Type B pancreatic cell (in vitro differentiated cells): ENCODE measurements around the gene MOV10. TPM values are rescaled to one million over a fixed set of nuclear protein-coding genes. Genes with fewer than 3 reads are reported as not detected.
A peak's percentile ranks its signal among the peaks of the same experiment; 100 is the strongest.

ENCODE experiments used
- DNase-seq: peaks from one replicate; pipeline ENCODE4 v3.0.0; 2021; ENCODE audit warnings: mixed read lengths; ENCODE audit not compliant: unreplicated experiment; ENCODE audit errors: extremely low spot score
- H3K27ac Mint-ChIP-seq: 2 replicates; pipeline ENCODE4 v1.8.0; 2021; ENCODE audit warnings: mild to moderate bottlenecking, mixed read lengths
- H3K27me3 Mint-ChIP-seq: 2 replicates; pipeline ENCODE4 v1.8.0; 2021; ENCODE audit warnings: mixed read lengths
- H3K36me3 Mint-ChIP-seq: 2 replicates; pipeline ENCODE4 v1.8.0; 2021; ENCODE audit warnings: mixed read lengths
- H3K4me1 Mint-ChIP-seq: one replicate; pipeline ENCODE4 v1.8.0; 2021; ENCODE audit warnings: mixed read lengths; ENCODE audit not compliant: unreplicated experiment
- H3K4me3 Mint-ChIP-seq: 2 replicates; pipeline ENCODE4 v1.8.0; 2021; ENCODE audit warnings: mild to moderate bottlenecking, mixed read lengths
- H3K9me3 Mint-ChIP-seq: 2 replicates; pipeline ENCODE4 v1.8.0; 2021; ENCODE audit warnings: mixed read lengths
- total RNA-seq: library from RNA; stranded (reverse); gene quantifications from 2 replicates; pipeline ENCODE4 v1.2.1, GENCODE V29; 2021; ENCODE audit warnings: low replicate concordance
- TF ChIP-seq, protein P1 (sequence below): fragments of 200-600 bp; sonication (generic); conservative IDR thresholded peaks from 2 replicates; pipeline ENCODE4 v1.5.0; 2021; ENCODE audit warnings: antibody characterized with exemption, mild to moderate bottlenecking

Gene MOV10
- total RNA-seq, 1 donor from 2014 or later = 113 TPM

DNA sequence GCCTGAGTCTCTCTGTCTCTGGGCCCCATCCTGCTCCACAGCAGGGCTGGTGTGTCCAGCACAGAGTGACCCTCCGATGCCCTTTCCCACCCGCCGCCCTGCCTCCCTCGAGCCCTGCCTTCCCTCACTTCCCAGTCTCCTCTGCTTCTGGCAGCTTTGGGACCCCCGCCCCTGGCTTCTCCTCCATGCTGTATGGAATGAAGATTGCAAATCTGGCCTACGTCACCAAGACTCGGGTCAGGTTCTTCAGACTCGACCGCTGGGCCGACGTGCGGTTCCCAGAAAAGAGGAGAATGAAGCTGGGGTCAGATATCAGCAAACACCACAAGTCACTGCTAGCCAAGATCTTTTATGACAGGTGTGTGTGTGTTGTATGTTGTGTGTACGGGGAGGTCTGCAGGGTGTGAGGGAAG is 14.3 kb downstream of the MOV10 start:
- no peak for DNase-seq
- Mint-ChIP-seq H3K27me3 (no peaks in the 10 kb centered on the region), H3K9me3 (no peaks in the 10 kb centered on the region), H3K27ac (peak overlapping the region; percentile 68), H3K36me3 (peaks cover 22% of the 10 kb centered on the region), H3K4me3 (no peak overlapping the region), H3K4me1 (peaks cover 24% of the 10 kb centered on the region)
- TF ChIP-seq, protein P1, sequence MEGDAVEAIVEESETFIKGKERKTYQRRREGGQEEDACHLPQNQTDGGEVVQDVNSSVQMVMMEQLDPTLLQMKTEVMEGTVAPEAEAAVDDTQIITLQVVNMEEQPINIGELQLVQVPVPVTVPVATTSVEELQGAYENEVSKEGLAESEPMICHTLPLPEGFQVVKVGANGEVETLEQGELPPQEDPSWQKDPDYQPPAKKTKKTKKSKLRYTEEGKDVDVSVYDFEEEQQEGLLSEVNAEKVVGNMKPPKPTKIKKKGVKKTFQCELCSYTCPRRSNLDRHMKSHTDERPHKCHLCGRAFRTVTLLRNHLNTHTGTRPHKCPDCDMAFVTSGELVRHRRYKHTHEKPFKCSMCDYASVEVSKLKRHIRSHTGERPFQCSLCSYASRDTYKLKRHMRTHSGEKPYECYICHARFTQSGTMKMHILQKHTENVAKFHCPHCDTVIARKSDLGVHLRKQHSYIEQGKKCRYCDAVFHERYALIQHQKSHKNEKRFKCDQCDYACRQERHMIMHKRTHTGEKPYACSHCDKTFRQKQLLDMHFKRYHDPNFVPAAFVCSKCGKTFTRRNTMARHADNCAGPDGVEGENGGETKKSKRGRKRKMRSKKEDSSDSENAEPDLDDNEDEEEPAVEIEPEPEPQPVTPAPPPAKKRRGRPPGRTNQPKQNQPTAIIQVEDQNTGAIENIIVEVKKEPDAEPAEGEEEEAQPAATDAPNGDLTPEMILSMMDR = no peak

GRCh38 chr1:112689196-112689841 is 14.9 kb downstream of the MOV10 start:
- no peak overlapping the region for H3K4me3 Mint-ChIP-seq
- H3K27ac Mint-ChIP-seq = peak overlapping the region; percentile 68
- H3K36me3 Mint-ChIP-seq = peaks cover 22% of the 10 kb centered on the region
- H3K9me3 Mint-ChIP-seq = no peaks in the 10 kb centered on the region
- TF ChIP-seq, protein P1 = no peak
- H3K27me3 Mint-ChIP-seq = no peaks in the 10 kb centered on the region
- H3K4me1 Mint-ChIP-seq = peaks cover 24% of the 10 kb centered on the region
- no peak for DNase-seq

- H3K4me1 Mint-ChIP-seq = peaks cover 24% of the 10 kb centered on the region
- H3K27me3 Mint-ChIP-seq = no peaks in the 10 kb centered on the region
- H3K9me3 Mint-ChIP-seq = no peaks in the 10 kb centered on the region
- peaks cover 22% of the 10 kb centered on the region for H3K36me3 Mint-ChIP-seq
- TF ChIP-seq, protein P1 = no peak
- DNase-seq = no peak
- H3K4me3 Mint-ChIP-seq = no peak overlapping the region
- no peak overlapping the region for H3K27ac Mint-ChIP-seq
Observed at GRCh38 chr1:112689842-112690237, 15.4 kb downstream of the MOV10 start.

GRCh38 chr1:112692681-112693080 is 18.2 kb downstream of the MOV10 start:
- no peak overlapping the region for H3K4me3 Mint-ChIP-seq
- no peak for DNase-seq
- H3K9me3 Mint-ChIP-seq = no peaks in the 10 kb centered on the region
- no peaks in the 10 kb centered on the region for H3K27me3 Mint-ChIP-seq
- no peak overlapping the region for H3K27ac Mint-ChIP-seq
- TF ChIP-seq, protein P1 = no peak
- peaks cover 19% of the 10 kb centered on the region for H3K36me3 Mint-ChIP-seq
- H3K4me1 Mint-ChIP-seq = peaks cover 14% of the 10 kb centered on the region

DNA sequence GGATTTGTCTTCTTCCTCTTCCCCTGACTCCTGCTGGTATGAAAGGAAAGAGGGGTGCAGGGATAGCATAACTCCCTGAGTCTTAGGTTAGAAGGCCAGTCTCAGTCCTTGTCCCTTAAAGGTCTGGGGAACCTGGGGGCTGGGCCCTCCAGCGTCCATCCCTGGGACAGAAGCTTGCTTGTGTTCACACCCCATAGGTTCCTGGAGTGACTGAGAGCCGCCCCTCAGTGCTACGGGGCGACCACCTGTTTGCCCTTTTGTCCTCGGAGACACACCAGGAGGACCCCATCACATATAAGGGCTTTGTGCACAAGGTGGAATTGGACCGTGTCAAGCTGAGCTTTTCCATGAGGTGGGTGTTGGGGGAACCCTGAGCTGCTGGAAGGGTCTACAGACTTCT is 19.4 kb downstream of the MOV10 start:
- no peak for DNase-seq
- Mint-ChIP-seq H3K27ac (no peak overlapping the region), H3K4me1 (peaks cover 7% of the 10 kb centered on the region), H3K36me3 (peaks cover 21% of the 10 kb centered on the region), H3K9me3 (no peaks in the 10 kb centered on the region), H3K27me3 (no peaks in the 10 kb centered on the region), H3K4me3 (no peak overlapping the region)
- TF ChIP-seq, protein P1 = no peak
